CD14-positive monocyte (primary cell): ENCODE results near the gene F8. TPM values are rescaled to one million over a fixed set of nuclear protein-coding genes. Genes with fewer than 3 reads are reported as not detected.

Experiments used
- DNase-seq, 3 donors: peaks; one replicate each; pipeline ENCODE4 v3.0.0-alpha.2; 2011 to 2022
- H2AFZ ChIP-seq: 2 replicates; pipeline ENCODE4 v1.6.0; 2012; ENCODE audit warnings: mild to moderate bottlenecking, low read depth, low read length, inconsistent platforms; ENCODE audit not compliant: insufficient read depth, poor library complexity, severe bottlenecking
- H3K27ac ChIP-seq, 2 donors: 1 replicate in 1 of 2; 2 replicates in 1 of 2; pipeline ENCODE4 v1.5.1; 2012 to 2013; ENCODE audit warnings: low read length in 2 of 2, control low read depth in 1 of 2, inconsistent platforms in 1 of 2, low read depth in 1 of 2, mild to moderate bottlenecking in 1 of 2
- H3K27me3 ChIP-seq, 2 donors: one replicate each; pipeline versions ENCODE4 v1.6.0 to v1.6.1; 2011 to 2013; ENCODE audit warnings: low read length in 2 of 2; ENCODE audit not compliant: control insufficient read depth in 2 of 2, insufficient read depth in 2 of 2
- H3K36me3 ChIP-seq, 2 donors: replicated peaks in 1 of 2; 1 replicate in 1 of 2; 2 replicates in 1 of 2; pipeline versions ENCODE4 v1.5.1 to v1.6.1; 2012 to 2013; ENCODE audit warnings: low read length in 2 of 2, control low read depth in 1 of 2, inconsistent platforms in 1 of 2, mild to moderate bottlenecking in 1 of 2; ENCODE audit not compliant: insufficient read depth in 2 of 2, control insufficient read depth in 1 of 2
- H3K4me1 ChIP-seq, 2 donors: 1 replicate in 1 of 2; 2 replicates in 1 of 2; pipeline versions ENCODE4 v1.5.1 to v1.6.1; 2012 to 2013; ENCODE audit warnings: low read length in 2 of 2, control low read depth in 1 of 2, inconsistent platforms in 1 of 2, mild to moderate bottlenecking in 1 of 2, moderate library complexity in 1 of 2; ENCODE audit not compliant: insufficient read depth in 2 of 2, control insufficient read depth in 1 of 2
- H3K4me2 ChIP-seq: replicated peaks from 2 replicates; pipeline ENCODE3; 2012; ENCODE audit warnings: low read length, moderate library complexity, mild to moderate bottlenecking; ENCODE audit not compliant: poor library complexity, severe bottlenecking; ENCODE audit errors: extremely low read depth
- H3K4me3 ChIP-seq, 3 experiments: fragments of 200-600 bp in 1 of 3; sonication (generic) in 1 of 3; replicated peaks in 1 of 3; 1 replicate in 2 of 3; 2 replicates in 1 of 3; pipeline ENCODE4 v1.5.1; 2011 to 2013; ENCODE audit warnings: low read length in 3 of 3, mild to moderate bottlenecking in 3 of 3, control low read depth in 2 of 3, low read depth in 2 of 3, inconsistent platforms in 1 of 3, moderate library complexity in 1 of 3
- H3K79me2 ChIP-seq: 2 replicates; pipeline ENCODE4 v1.6.0; 2012; ENCODE audit warnings: mild to moderate bottlenecking, control low read depth, inconsistent platforms, low read length, moderate library complexity; ENCODE audit not compliant: insufficient read depth
- H3K9ac ChIP-seq: 2 replicates; pipeline ENCODE4 v1.6.0; 2017; ENCODE audit warnings: low read length, mild to moderate bottlenecking; ENCODE audit not compliant: insufficient read depth, poor library complexity, severe bottlenecking
- H3K9me3 ChIP-seq, 2 donors: replicated peaks in 1 of 2; 1 replicate in 1 of 2; 2 replicates in 1 of 2; pipeline versions ENCODE4 v1.5.1 to v1.6.1; 2012 to 2013; ENCODE audit warnings: low read length in 2 of 2, control low read depth in 1 of 2; ENCODE audit not compliant: control insufficient read depth in 1 of 2, insufficient read depth in 1 of 2
- H4K20me1 ChIP-seq: 2 replicates; pipeline ENCODE4 v1.6.0; 2012; ENCODE audit warnings: mild to moderate bottlenecking, low read length, control low read depth, moderate library complexity; ENCODE audit not compliant: insufficient read depth
- H3K27ac Mint-ChIP-seq, 7 donors: one replicate each; pipeline ENCODE4 v1.8.0; 2020; ENCODE audit warnings: mild to moderate bottlenecking in 7 of 7, mixed read lengths in 7 of 7, moderate library complexity in 6 of 7, inconsistent platforms in 2 of 7
- H3K27me3 Mint-ChIP-seq, 3 donors: one replicate each; pipeline ENCODE4 v1.8.0; 2021 to 2022; ENCODE audit warnings: low read depth in 3 of 3, mild to moderate bottlenecking in 3 of 3, mixed read lengths in 3 of 3, moderate library complexity in 3 of 3, inconsistent platforms in 1 of 3
- H3K36me3 Mint-ChIP-seq, 2 donors: one replicate each; pipeline ENCODE4 v1.8.0; 2020; ENCODE audit warnings: mixed read lengths in 2 of 2, inconsistent platforms in 1 of 2, mild to moderate bottlenecking in 1 of 2
- H3K4me1 Mint-ChIP-seq: one replicate; pipeline ENCODE4 v1.8.0; 2020; ENCODE audit warnings: mild to moderate bottlenecking, mixed read lengths
- H3K4me3 Mint-ChIP-seq, 2 donors: one replicate each; pipeline ENCODE4 v1.8.0; 2020; ENCODE audit warnings: mild to moderate bottlenecking in 2 of 2, mixed read lengths in 2 of 2, moderate library complexity in 1 of 2
- H3K9me3 Mint-ChIP-seq, 7 donors: one replicate each; pipeline ENCODE4 v1.8.0; 2020 to 2022; ENCODE audit warnings: mixed read lengths in 7 of 7, mild to moderate bottlenecking in 6 of 7, moderate library complexity in 6 of 7, inconsistent platforms in 2 of 7
- WGBS: methylation state at CpG from one replicate; pipeline ENCODE4 v1.1.5; 2013; ENCODE audit warnings: missing lambda C conversion rate; ENCODE audit not compliant: insufficient coverage; 5-methylcytosine and 5-hydroxymethylcytosine counted together
- intact Hi-C, 2 donors: fragments of 100-400 bp; cut with micrococcal nuclease; formaldehyde crosslinking; loops; one replicate each; pipeline versions ENCODE4 v1.15.0 to v1.15.1; 2023
- polyA plus RNA-seq, 3 donors: library from polyadenylated mRNA; depleted of rRNA in 1 of 3; unstranded in 2 of 3; stranded (reverse) in 1 of 3; fragments of 300-500 nt in 2 of 3; fragments of >200 nt in 1 of 3; fragmentation: Illumina TruSeq in 2 of 3; gene quantifications; 1 replicate in 2 of 3; 2 replicates in 1 of 3; pipeline ENCODE4 v1.2.3, GENCODE V29; 2012 to 2021
- TF ChIP-seq, protein P1 (sequence below): fragments of 200-600 bp; IDR thresholded peaks from one replicate; pipeline ENCODE4 v1.8.0; 2022; ENCODE audit warnings: antibody characterized with exemption, mild to moderate bottlenecking

Gene F8
- polyA plus RNA-seq, 3 donors = 1.5 to 4.5 (median 4.3) TPM

DNA sequence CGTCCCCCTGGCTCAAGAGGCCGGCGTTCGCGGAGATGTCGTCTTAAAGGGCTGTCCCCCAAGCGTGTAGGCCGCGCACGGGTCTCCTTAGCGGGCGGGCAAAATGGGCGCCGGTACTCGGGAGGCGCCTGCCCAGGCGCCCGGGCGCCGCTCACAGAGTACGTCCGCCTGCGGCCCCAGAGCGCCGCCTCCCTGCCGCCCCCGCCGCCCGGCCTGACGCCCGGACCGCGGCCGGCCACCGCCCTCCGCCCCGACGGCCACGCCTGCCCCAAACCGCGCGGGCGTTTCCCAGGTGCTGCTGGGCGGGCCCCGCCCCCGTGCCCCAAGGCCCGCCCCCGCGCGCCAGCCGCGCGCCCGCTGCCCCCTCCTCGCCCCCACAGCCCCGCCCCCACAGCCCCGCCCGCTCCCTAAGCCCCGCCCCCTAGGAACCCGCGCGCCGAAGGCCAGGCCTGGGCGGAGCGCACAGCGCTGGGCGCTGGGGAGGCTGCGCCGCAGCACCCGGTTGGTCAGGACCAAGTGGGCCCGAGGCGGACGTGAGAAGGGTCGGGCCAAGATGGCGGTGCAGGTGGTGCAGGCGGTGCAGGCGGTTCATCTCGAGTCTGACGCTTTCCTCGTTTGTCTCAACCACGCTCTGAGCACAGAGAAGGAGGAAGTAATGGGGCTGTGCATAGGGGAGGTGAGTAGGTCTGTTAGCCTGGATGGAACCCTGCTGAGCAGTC, 48.6 kb upstream of the F8 start, which contains the start of the genes BRCC3, CMC4 and MTCP1:
Gene BRCC3 (plus strand): TSS at position 534 of the 719 bp plus-strand sequence. CDS start 20 bp downstream, at position 554.
Gene CMC4 (minus strand): TSS at position 162 of the 719 bp plus-strand sequence. CDS start 7,113 bp downstream, outside the sequence.
Gene MTCP1 (minus strand): TSS at position 162 of the 719 bp plus-strand sequence. CDS start 5,126 bp downstream, outside the sequence.
- Histone ChIP-seq H3K4me1 (peaks cover 16 to 20% of the 10 kb centered on the region in 2 donors), H3K79me2 (peaks cover 35% of the 10 kb centered on the region), H3K9ac (peak within 1 kb of the TSS; percentile 79), H3K27me3 (no peaks in the 10 kb centered on the region), H2AFZ (peak within 1 kb of the TSS; percentile 70), H3K4me2 (peak within 1 kb of the TSS; percentile 71), H4K20me1 (no peaks in the 10 kb centered on the region), H3K4me3 (peak within 1 kb of the TSS; percentile 77 to 84 (median 78)), H3K9me3 (no peaks in the 10 kb centered on the region), H3K27ac (peak within 1 kb of the TSS; percentile 92 to 99), H3K36me3 (peaks cover 10 to 24% of the 10 kb centered on the region in 2 donors)
- Mint-ChIP-seq H3K4me3 (peak within 1 kb of the TSS; percentile 84 to 91), H3K27me3 (peaks cover 0 to 1% (median 0%) of the 10 kb centered on the region in 3 donors), H3K4me1 (peaks cover 37% of the 10 kb centered on the region), H3K9me3 (peaks cover 0 to 8% (median 0%) of the 10 kb centered on the region in 7 donors), H3K36me3 (peaks cover 18 to 27% of the 10 kb centered on the region in 2 donors), H3K27ac (peak within 1 kb of the TSS; percentile 93 to 98 (median 97))
- TF ChIP-seq, protein P1, sequence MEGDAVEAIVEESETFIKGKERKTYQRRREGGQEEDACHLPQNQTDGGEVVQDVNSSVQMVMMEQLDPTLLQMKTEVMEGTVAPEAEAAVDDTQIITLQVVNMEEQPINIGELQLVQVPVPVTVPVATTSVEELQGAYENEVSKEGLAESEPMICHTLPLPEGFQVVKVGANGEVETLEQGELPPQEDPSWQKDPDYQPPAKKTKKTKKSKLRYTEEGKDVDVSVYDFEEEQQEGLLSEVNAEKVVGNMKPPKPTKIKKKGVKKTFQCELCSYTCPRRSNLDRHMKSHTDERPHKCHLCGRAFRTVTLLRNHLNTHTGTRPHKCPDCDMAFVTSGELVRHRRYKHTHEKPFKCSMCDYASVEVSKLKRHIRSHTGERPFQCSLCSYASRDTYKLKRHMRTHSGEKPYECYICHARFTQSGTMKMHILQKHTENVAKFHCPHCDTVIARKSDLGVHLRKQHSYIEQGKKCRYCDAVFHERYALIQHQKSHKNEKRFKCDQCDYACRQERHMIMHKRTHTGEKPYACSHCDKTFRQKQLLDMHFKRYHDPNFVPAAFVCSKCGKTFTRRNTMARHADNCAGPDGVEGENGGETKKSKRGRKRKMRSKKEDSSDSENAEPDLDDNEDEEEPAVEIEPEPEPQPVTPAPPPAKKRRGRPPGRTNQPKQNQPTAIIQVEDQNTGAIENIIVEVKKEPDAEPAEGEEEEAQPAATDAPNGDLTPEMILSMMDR = no peak
- DNase-seq = peak; percentile 67 to 80 (median 77)
- WGBS = under 1% methylated on average over 54 of the region's 81 CpGs
- intact Hi-C loops = loop anchor here (5.0 kb wide), 1 partner anchor 44 kb away; the partner anchor contains the start of gene FUNDC2 (in 2 of the 2)

DNA sequence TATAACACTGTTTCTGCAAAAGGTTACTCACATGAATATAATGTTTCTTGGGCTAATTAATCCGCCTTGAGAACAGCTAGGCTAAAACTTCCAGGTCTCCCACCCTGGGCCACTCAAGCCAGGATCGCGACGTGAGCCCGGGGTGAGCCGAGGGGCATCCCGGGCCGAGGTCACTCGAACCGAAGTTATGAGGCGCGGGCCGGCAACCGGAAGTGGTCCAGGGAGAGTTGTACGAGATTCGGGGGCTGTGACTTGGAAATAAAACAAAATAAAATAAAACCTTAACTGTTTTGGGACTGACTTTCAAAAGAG, 48.1 kb upstream of the F8 start:
- Histone ChIP-seq H2AFZ (peak overlapping the region; percentile 63), H3K4me3 (peak overlapping the region; percentile 77 to 84 (median 78)), H3K9me3 (no peaks in the 10 kb centered on the region), H3K4me1 (peaks cover 16 to 20% of the 10 kb centered on the region in 2 donors), H3K36me3 (peaks cover 5 to 19% of the 10 kb centered on the region in 2 donors), H3K79me2 (peaks cover 35% of the 10 kb centered on the region), H3K9ac (peak overlapping the region; percentile 75), H4K20me1 (no peaks in the 10 kb centered on the region), H3K27ac (peak overlapping the region; percentile 87 to 93), H3K4me2 (peak overlapping the region; percentile 69), H3K27me3 (no peaks in the 10 kb centered on the region)
- H3K27ac Mint-ChIP-seq = peak overlapping the region; percentile 89 to 97 (median 95)
- H3K4me1 Mint-ChIP-seq = peaks cover 37% of the 10 kb centered on the region
- peaks cover 13 to 24% of the 10 kb centered on the region in 2 donors for H3K36me3 Mint-ChIP-seq
- H3K27me3 Mint-ChIP-seq = peaks cover 0 to 2% (median 0%) of the 10 kb centered on the region in 3 donors
- intact Hi-C loops = loop anchor here (5.0 kb wide), 1 partner anchor 43 kb away; the partner anchor contains the start of gene FUNDC2 (in 2 of the 2)
- TF ChIP-seq, protein P1 = no peak
- WGBS = no CpG with 5 or more reads among the region's 16 CpGs
- peaks cover 0 to 8% (median 0%) of the 10 kb centered on the region in 7 donors for H3K9me3 Mint-ChIP-seq
- DNase-seq = no peak
- H3K4me3 Mint-ChIP-seq = peak overlapping the region; percentile 83 to 84
